A549 treated with CORT108297 at 1 μM for 4 hours (cell line): Measurements from ENCODE around the gene TTLL6. TPM values are rescaled to one million over a fixed set of nuclear protein-coding genes. Genes with fewer than 3 reads are reported as not detected.

ENCODE experiments used
- total RNA-seq: library from RNA; stranded (reverse); fragments of 200-300 nt; extraction: Qiagen RNA extraction; gene quantifications from 5 replicates; pipeline ENCODE4 v1.2.3, GENCODE V29; 2022

TTLL6 gene
- total RNA-seq: 0.34 to 0.88 TPM (median 0.49 TPM) in 5 replicates

GRCh38 chr17:48816774-48817590 lies at the start of gene TTLL6:
TTLL6 (minus strand) TSS chr17:48817229; CDS start chr17:48817072, 157 bp downstream.

GRCh38 chr17:48830840-48831548 lies 14.0 kb upstream of the TTLL6 start, which contains the start of gene CALCOCO2:
CALCOCO2 (plus strand) TSS chr17:48831035; CDS start chr17:48841708, 10,673 bp downstream.

GRCh38 chr17:48728232-48729231 lies 88.5 kb downstream of the TTLL6 start, which contains the start of gene HOXB13:
HOXB13 (minus strand) TSS chr17:48728750; CDS start chr17:48728593, 157 bp downstream.

GRCh38 chr17:48722915-48723422 lies 94.1 kb downstream of the TTLL6 start, which contains the start of gene PRAC2:
PRAC2 (plus strand) TSS chr17:48723185; CDS start chr17:48724411, 1,226 bp downstream.

GRCh38 chr17:48722201-48722907 lies 94.7 kb downstream of the TTLL6 start, which contains the start of gene PRAC1:
PRAC1 (minus strand) TSS chr17:48722518; CDS start chr17:48722392, 126 bp downstream.

Other genes starting within 250 kb of the TTLL6 start
- gene HOXB4, start 238.9 kb downstream of the TTLL6 start, total RNA-seq: 0.03 to 0.20 TPM (median 0.13 TPM) in 5 replicates
- gene HOXB3, start 227.0 kb downstream of the TTLL6 start, total RNA-seq: 4.6 to 6.8 TPM (median 5.7 TPM) in 5 replicates
- 1.5 to 2.9 TPM (median 2.6 TPM) in 5 replicates for gene HOXB5, start 223.4 kb downstream of the TTLL6 start, total RNA-seq
- 4.2 to 6.5 TPM (median 6.2 TPM) in 5 replicates for gene HOXB6, start 212.2 kb downstream of the TTLL6 start, total RNA-seq
- gene HOXB7, start 206.2 kb downstream of the TTLL6 start, total RNA-seq: 32.6 to 36.9 TPM (median 33.6 TPM) in 5 replicates
- 6.4 to 9.9 TPM (median 9.2 TPM) in 5 replicates for gene HOXB8, start 201.9 kb downstream of the TTLL6 start, total RNA-seq
- 7.5 to 8.7 TPM (median 7.8 TPM) in 5 replicates for gene HOXB9, start 190.9 kb downstream of the TTLL6 start, total RNA-seq
- not detected in 5 replicates for gene PRAC1, start 94.7 kb downstream of the TTLL6 start, total RNA-seq
- not detected in 5 replicates for gene PRAC2, start 94.0 kb downstream of the TTLL6 start, total RNA-seq
- 2.1 to 2.6 TPM (median 2.4 TPM) in 5 replicates for gene HOXB13, start 88.5 kb downstream of the TTLL6 start, total RNA-seq
- 61.0 to 89.2 TPM (median 70.8 TPM) in 5 replicates for gene CALCOCO2, start 13.8 kb upstream of the TTLL6 start, total RNA-seq
- 490 to 706 TPM (median 580 TPM) in 5 replicates for gene ATP5MC1, start 75.6 kb upstream of the TTLL6 start, total RNA-seq
- gene UBE2Z, start 91.2 kb upstream of the TTLL6 start, total RNA-seq: 117 to 131 TPM (median 124 TPM) in 5 replicates
- gene SNF8, start 127.6 kb upstream of the TTLL6 start, total RNA-seq: 287 to 322 TPM (median 302 TPM) in 5 replicates
- 2.8 to 6.2 TPM (median 4.6 TPM) in 5 replicates for gene GIP, start 151.4 kb upstream of the TTLL6 start, total RNA-seq
- 51.3 to 86.3 TPM (median 76.5 TPM) in 5 replicates for gene IGF2BP1, start 180.2 kb upstream of the TTLL6 start, total RNA-seq